HG03460 (cell line): Measurements from ENCODE around the gene NKAIN2.

ENCODE experiments used
- ATAC-seq: cut with Tn5 transposase; IDR thresholded peaks from one replicate; pipeline ENCODE4 v1.9.1; 2021; ENCODE audit not compliant: unreplicated experiment

The NKAIN2 gene

DNA sequence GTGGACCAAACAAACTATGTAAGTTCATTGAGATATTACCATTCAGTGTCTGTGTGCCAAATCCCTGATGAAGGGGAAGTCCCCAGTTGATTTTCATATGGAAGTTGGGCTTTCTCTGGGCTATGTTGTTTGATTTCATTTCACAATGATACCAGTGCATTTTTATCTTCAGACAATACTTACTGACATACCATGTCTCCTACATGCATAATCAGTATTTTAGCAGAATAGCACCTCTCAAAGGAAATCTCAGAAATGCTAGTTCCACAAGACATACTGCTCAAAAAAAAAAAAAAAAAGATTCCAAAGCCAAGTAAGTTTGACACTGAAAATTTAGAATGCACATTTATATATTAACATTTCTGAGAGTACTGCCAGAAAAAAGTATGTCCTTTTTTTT lies 989.7 kb downstream of the NKAIN2 start:
- no peak for ATAC-seq

DNA sequence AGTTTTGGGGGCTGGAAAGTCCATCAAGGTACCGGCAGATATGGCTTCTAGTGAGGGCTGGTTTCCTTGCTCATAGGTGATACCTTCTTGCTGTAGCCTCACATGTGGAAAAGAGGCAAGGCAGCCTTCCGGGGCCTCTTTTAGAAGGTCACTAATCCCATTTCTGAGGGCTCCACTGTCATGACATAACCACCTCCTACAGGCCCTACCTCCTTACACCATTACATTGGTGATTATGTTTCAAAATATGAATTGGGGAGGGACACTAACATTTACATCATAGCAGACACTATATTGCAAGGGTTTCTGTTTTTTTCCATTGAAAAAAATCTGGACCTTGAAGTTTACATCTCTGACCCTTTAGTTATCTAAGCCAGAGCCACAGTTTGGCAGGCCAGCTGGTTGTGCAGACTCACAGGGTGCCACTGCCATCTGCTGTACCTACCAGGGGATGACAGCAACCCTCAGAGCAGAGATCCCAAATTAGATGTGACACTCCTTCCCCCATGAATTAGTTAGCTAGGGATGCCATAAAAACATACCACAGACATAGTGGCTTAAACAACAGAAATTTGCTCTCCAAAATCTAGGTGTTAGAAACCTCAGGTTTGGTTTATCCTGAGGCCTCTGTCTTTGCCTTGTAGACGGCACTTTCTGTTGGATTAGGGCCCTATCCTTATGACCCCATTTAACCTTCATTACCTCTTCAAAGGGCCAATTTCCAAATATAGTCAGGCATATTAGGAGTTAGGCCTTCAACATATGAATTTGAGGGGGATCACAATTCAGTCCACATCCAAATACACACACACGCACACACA lies 992.2 kb downstream of the NKAIN2 start:
- ATAC-seq: no peak

- no peak for ATAC-seq
Observed at GRCh38 chr6:124796464-124796970, 992.9 kb downstream of the NKAIN2 start.

- no peak for ATAC-seq
Observed at GRCh38 chr6:124797224-124797623, 993.6 kb downstream of the NKAIN2 start.

DNA sequence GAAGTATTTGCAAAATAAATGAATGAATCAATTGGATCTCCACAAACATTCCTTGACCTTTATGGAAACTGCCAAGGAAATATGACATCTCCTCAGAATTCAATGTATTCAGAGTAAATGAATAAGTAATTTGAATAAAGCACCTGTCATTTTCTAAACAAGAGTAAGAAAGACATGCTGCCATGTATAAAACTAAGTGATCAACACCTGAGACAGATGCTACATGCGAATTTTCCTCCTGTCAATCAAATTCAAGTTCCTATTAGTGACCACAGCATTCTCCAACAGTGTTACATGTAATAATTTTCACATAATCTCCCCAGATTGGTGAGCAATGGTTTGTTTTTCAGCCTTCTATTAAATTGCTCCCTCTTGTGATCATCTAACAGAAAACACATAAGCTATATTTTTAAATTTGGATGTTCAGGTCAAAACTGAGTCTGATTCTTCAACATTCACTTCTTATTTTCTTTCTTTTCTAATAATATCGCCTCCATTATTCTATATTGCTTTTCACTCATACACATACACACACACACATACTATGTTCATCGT lies 995.4 kb downstream of the NKAIN2 start:
- ATAC-seq: no peak

GRCh38 chr6:124799638-124800037 lies 996.0 kb downstream of the NKAIN2 start:
- ATAC-seq: no peak

DNA sequence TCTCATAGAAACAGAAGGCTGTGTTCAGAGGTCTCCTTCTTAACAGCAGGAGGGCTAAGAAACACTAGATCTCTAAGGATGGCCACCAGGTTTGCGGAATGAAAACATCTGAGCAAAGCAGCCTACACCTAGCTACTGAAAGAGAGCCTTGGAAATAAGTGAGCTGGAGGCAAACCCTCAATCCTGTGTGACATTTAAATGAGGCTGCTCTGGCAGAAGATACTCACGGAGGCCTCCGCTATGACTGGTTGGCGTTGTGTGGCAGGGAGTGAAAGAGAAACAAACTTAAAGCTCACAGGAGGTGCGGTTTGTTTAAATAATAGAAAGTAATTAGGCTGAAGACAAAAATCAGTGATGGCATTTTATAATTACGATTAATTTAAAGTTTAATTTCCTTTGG lies 996.6 kb downstream of the NKAIN2 start:
- no peak for ATAC-seq

DNA sequence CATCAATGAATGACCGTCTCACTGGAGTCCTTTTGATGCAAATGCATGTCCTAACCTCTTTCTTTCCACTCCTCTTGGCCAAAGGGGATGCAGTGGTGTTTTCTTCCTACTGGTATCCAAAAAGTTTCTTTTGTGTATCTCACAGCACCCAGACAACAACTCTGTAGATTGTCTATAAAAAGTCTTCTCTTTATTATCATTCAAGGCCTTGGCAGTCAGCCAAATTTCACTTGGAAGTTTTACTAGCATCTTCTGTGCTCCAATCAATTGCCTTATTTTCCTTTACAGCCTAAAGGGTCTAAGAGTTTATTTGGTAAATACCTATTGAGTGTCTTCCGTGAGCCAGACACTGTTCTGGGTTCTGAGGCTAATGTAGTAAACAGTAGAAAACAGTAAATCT lies 1008.4 kb downstream of the NKAIN2 start:
- ATAC-seq: no peak

DNA sequence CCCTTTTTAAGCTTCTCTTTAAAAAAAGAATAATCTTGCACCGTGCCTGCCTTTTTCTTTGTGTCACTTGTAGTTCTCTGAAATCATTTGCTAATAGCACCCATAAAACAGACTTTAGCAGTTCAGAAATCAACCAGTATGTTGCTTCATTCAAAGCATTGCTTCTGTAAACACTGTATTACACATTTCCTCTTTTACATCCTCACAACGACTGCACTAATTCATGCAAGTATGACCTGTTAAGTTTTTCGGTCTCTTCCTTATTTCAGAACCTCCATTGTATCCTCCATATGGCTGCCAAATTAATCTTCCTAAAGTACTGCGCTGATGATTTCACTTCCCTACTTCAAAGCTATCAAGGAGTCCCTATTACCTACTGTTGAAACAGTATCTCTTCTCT lies 1015.7 kb downstream of the NKAIN2 start:
- no peak for ATAC-seq

- ATAC-seq: no peak
Observed at GRCh38 chr6:124822204-124822613, 1018.5 kb downstream of the NKAIN2 start.

- no peak for ATAC-seq
Observed at GRCh38 chr6:124822721-124823120, 1019.1 kb downstream of the NKAIN2 start.

DNA sequence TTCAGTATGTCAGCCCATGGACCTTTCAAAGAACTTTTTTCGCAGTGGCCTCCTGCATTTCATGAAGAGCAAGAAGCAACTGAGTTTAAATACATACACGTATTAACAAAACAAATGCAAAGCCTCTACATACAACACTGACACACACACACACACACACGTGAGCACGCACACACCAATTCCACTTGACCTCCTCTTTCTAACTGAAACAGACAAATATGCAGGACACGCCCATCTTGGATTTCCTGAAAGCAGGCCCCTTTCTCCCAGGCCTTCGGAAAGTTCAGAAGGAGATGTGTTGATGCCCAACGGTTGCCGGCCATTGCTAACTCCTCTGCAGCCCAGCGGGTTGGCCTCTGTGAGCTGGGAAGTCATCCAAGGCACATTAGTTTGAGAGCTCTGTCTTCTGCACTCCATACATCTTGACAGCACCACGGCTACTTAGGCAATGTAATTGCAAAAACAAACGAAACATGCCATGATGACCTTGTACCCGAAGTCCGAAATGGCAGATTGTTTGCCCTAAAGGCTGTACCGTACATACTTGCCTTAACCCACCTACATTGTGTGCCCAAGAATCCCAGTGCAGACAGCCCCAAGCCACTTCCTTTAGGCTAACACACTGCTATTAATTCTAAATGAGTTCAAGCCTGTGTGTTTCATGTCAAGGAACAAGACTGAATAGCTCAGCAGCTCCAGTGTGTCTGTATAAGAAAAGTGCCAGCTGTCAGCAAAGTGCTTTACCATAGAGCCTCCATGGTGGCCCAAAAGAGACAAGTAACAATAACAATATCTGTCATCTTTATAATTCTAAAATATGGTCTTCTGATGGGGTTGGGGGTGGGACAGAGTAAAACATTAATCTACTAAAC lies 1019.8 kb downstream of the NKAIN2 start:
- no peak for ATAC-seq

DNA sequence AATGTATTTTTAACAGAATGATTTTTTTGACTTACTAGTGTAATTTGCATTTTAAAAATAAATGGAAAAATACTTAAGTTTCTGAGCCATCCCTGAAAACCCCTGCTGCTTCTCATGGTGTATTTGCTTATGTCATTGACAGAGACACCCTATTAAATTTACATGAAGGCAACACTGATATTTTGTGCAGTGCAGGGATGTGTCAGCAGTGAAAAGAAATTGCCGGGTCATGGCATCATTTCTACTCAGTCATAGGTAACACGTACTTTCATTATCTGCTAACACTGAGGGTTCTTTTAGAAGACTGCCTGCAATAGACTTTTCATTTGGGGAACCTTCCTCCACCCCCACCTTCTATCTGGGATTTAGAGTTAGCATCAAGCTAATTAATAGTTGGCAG lies 1021.9 kb downstream of the NKAIN2 start:
- ATAC-seq: no peak

DNA sequence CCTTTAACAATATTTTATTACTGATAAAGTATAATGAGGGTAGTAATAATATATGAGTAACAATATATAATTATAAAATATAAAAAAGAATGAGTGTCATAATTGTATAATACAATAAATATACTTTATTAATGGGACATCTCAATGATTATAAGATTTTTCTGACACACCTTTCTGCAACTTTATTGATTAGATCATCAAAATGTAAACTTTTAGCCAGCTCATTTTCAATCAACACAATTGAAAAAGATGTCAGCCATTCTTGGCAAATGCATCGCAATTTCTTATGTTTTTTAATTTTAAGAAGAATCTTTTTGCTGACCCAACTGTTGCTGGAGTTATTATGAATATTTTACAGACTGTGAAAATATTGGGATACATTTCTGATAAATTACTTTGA lies 1026.2 kb downstream of the NKAIN2 start:
- no peak for ATAC-seq

DNA sequence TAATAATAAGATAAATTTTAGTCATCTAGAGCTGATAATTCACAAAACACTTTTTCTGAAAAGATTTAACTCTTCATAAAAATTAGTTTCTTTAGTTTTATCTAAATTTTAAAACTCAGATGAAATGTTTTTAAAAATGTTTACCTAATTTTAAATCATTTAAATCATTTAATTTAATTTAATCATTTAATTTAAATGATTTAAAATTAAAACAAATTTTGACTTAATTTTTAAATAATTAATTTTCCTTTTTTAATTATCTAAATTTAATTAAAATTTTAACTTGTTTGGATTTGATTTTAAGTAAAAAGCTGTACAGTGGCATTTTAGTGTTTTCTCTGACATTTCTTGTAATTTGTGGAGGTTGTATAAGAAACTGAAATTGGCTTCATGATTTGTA lies 1026.8 kb downstream of the NKAIN2 start:
- no peak for ATAC-seq

GRCh38 chr6:124854338-124854922 lies 1050.8 kb downstream of the NKAIN2 start:
- ATAC-seq: no peak

GRCh38 chr6:124857746-124858145 lies 1054.1 kb downstream of the NKAIN2 start:
- no peak for ATAC-seq

- ATAC-seq: no peak
Observed at GRCh38 chr6:124858564-124858963, 1054.9 kb downstream of the NKAIN2 start.

GRCh38 chr6:124859366-124859765 lies 1055.7 kb downstream of the NKAIN2 start:
- no peak for ATAC-seq

DNA sequence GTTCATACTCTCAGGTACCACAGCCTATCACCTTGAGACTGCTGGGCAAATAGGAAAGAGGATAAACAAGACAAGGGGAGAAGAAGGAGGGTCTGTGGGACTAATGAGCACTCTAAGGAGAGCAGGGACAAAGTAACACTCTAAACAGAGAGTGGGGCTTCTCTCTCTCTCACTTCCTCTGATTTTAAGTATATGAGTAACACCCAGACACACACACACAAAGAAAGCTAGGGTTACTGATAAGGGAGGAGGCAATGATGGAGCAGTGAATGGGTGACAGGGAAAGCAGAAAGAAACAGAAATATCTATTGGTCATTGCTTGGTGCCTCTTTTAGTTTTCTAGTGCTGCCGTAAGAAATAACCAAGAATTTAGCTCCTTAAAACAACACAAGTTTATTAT lies 1062.4 kb downstream of the NKAIN2 start:
- ATAC-seq: no peak

- no peak for ATAC-seq
Observed at GRCh38 chr6:124867121-124867520, 1063.5 kb downstream of the NKAIN2 start.
